GM18870 (cell line): ENCODE data around the gene EIF4E.
A peak's percentile ranks its signal among the peaks of the same experiment; 100 is the strongest.
"Not testable (repeated sequence)": the region's sequence is repeated elsewhere in the genome, so short reads cannot be mapped to it uniquely, and the experiment has no call there.

Experiments
- ATAC-seq: cut with Tn5 transposase; IDR thresholded peaks from one replicate; pipeline ENCODE4 v1.9.1; 2021; ENCODE audit warnings: moderate library complexity; ENCODE audit not compliant: unreplicated experiment

EIF4E gene

GRCh38 chr4:98934851-98935250, 5.9 kb upstream of the EIF4E start:
- not testable (repeated sequence) for ATAC-seq

GRCh38 chr4:98932539-98932938, 3.6 kb upstream of the EIF4E start:
- no peak for ATAC-seq

- no peak for ATAC-seq
Observed at GRCh38 chr4:98930311-98930865, 1.5 kb upstream of the EIF4E start.

- ATAC-seq: peak; percentile 57
Observed at GRCh38 chr4:98929341-98930267, 671 bp upstream of the EIF4E start.

- ATAC-seq: peak; percentile 27
Observed at GRCh38 chr4:98928131-98928504, 815 bp downstream of the EIF4E start.

- ATAC-seq: not testable (repeated sequence)
Observed at GRCh38 chr4:98926257-98926656, 2.7 kb downstream of the EIF4E start.

- no peak for ATAC-seq
Observed at GRCh38 chr4:98921292-98921691, 7.6 kb downstream of the EIF4E start.

GRCh38 chr4:98919996-98920395, 8.9 kb downstream of the EIF4E start:
- no peak for ATAC-seq

- ATAC-seq: not testable (repeated sequence)
Observed at GRCh38 chr4:98910728-98911127, 18.2 kb downstream of the EIF4E start.

- ATAC-seq: no peak
Observed at GRCh38 chr4:98909646-98910401, 19.1 kb downstream of the EIF4E start.

GRCh38 chr4:98908703-98909262, 20.1 kb downstream of the EIF4E start:
- ATAC-seq: no peak

GRCh38 chr4:98908182-98908581, 20.8 kb downstream of the EIF4E start:
- ATAC-seq: no peak

GRCh38 chr4:98905839-98906238, 23.1 kb downstream of the EIF4E start:
- ATAC-seq: no peak

- ATAC-seq: no peak
Observed at GRCh38 chr4:98905297-98905696, 23.6 kb downstream of the EIF4E start.

- no peak for ATAC-seq
Observed at GRCh38 chr4:98903963-98904362, 25.0 kb downstream of the EIF4E start.

GRCh38 chr4:98903561-98903960, 25.4 kb downstream of the EIF4E start:
- ATAC-seq: no peak

- ATAC-seq: no peak
Observed at GRCh38 chr4:98899277-98899676, 29.7 kb downstream of the EIF4E start.

- no peak for ATAC-seq
Observed at GRCh38 chr4:98891478-98892337, 37.2 kb downstream of the EIF4E start.

GRCh38 chr4:98890702-98891455, 38.1 kb downstream of the EIF4E start:
- ATAC-seq: no peak

- ATAC-seq: no peak
Observed at GRCh38 chr4:98887145-98887544, 41.8 kb downstream of the EIF4E start.
